ENCODE data around the gene ANKS1A.

- TF ChIP-seq CTCF (IDR thresholded peaks at IDR 0.05 in 8 of 11, conservative IDR thresholded peaks at IDR 0.05 in 3 of 11) (no peak), POLR2A (IDR thresholded peaks at IDR 0.05) (no peak), POLR2AphosphoS5 (IDR thresholded peaks at IDR 0.05) (no peak)
Observed at GRCh38 chr6:34981951-34982350, 92.9 kb downstream of the ANKS1A start.
